ENCODE measurements around the gene ZFR. TPM values are rescaled to one million over a fixed set of nuclear protein-coding genes. Genes with fewer than 3 reads are reported as not detected.

ZFR gene
- total RNA-seq, 1 experiment from 2014 or later: 62.4 TPM

DNA sequence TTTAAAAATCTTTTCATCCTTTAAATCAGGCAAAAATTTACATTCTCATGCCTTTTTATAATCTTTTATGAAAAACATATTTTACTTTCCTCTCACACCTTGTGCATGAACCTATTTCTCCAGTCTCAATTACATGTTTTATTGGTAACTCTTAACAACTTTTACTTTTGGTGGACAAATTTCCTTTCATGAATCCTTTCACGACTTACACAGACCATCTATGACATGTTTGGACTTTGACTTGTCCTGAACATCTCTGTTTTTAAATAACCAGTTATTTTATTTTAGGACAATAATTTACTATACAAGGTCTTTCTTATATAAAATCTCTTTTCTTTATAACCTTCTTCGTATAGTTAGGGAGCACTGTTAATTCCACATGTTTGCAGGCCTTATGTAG, 105.3 kb downstream of the ZFR start:
- H3K4me1 Mint-ChIP-seq: no peaks in the 10 kb centered on the region

More for the DNA sequence above, 105.3 kb downstream of the ZFR start:
- H3K14ac ChIP-seq (ENCODE audit: insufficient read depth, low read length): no peak overlapping the region
- H2AK5ac ChIP-seq (ENCODE audit: insufficient read length, low read length): no peak overlapping the region
- H2BK120ac ChIP-seq (ENCODE audit: low read depth, low read length, poor library complexity, severe bottlenecking): no peak overlapping the region
- H3K4me3 Mint-ChIP-seq: no peak overlapping the region
- no peak overlapping the region for H2BK20ac ChIP-seq (ENCODE audit: low read depth, low read length, poor library complexity, severe bottlenecking)
- no peak overlapping the region for H4K91ac ChIP-seq (ENCODE audit: insufficient read length, low read depth, low read length)
- H3K4me2 ChIP-seq (ENCODE audit: insufficient read depth, insufficient read length, low read length): no peak overlapping the region
- no peaks in the 10 kb centered on the region for H3K23me2 ChIP-seq (ENCODE audit: insufficient read length, low read depth, low read length, poor library complexity, severe bottlenecking)
- no peak overlapping the region for H4K5ac ChIP-seq (ENCODE audit: insufficient read length, low read depth, low read length)
- no peak overlapping the region for H4K8ac ChIP-seq (replicated peaks; ENCODE audit: insufficient read length, low read depth, low read length)
- no peaks in the 10 kb centered on the region for H3K4me1 ChIP-seq (ENCODE audit: insufficient read depth, low read length)
- TF ChIP-seq, protein P1, sequence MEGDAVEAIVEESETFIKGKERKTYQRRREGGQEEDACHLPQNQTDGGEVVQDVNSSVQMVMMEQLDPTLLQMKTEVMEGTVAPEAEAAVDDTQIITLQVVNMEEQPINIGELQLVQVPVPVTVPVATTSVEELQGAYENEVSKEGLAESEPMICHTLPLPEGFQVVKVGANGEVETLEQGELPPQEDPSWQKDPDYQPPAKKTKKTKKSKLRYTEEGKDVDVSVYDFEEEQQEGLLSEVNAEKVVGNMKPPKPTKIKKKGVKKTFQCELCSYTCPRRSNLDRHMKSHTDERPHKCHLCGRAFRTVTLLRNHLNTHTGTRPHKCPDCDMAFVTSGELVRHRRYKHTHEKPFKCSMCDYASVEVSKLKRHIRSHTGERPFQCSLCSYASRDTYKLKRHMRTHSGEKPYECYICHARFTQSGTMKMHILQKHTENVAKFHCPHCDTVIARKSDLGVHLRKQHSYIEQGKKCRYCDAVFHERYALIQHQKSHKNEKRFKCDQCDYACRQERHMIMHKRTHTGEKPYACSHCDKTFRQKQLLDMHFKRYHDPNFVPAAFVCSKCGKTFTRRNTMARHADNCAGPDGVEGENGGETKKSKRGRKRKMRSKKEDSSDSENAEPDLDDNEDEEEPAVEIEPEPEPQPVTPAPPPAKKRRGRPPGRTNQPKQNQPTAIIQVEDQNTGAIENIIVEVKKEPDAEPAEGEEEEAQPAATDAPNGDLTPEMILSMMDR (conservative IDR thresholded peaks at IDR 0.05): no peak
- no peak overlapping the region for H3K27ac Mint-ChIP-seq
- H3K79me1 ChIP-seq (ENCODE audit: insufficient read depth, low read depth, low read length, poor library complexity, severe bottlenecking): no peaks in the 10 kb centered on the region
- no peak overlapping the region for H3K23ac ChIP-seq (ENCODE audit: insufficient read length, low read depth, low read length)
- peaks cover 73 to 89% of the 10 kb centered on the region in 2 experiments for H3K9me3 Mint-ChIP-seq
- H2BK12ac ChIP-seq (ENCODE audit: insufficient read length, low read depth, low read length): no peak overlapping the region
- no peaks in the 10 kb centered on the region for H3K27me3 ChIP-seq (ENCODE audit: insufficient read depth, low read length)
- H3K18ac ChIP-seq (ENCODE audit: insufficient read length, low read depth, low read length): no peak overlapping the region
- no peak overlapping the region for H3T11ph ChIP-seq (ENCODE audit: low read length)
- no peak overlapping the region for H2BK5ac ChIP-seq (ENCODE audit: insufficient read length, low read length)
- H3K36me3 Mint-ChIP-seq (ENCODE audit: insufficient read depth in 1 of 3, low read depth in 3 of 3): peaks cover 12 to 39% (median 36%) of the 10 kb centered on the region in 3 experiments
- peaks cover 4% of the 10 kb centered on the region; the same call in 1 of the 2 replicates for H3K27me3 Mint-ChIP-seq (ENCODE audit: low read depth)
- no peak overlapping the region for H3K4ac ChIP-seq (ENCODE audit: low read depth, low read length)
- H2AFZ ChIP-seq (ENCODE audit: low read length): no peak overlapping the region
- no peak for DNase-seq
- no peak overlapping the region for H2BK15ac ChIP-seq (ENCODE audit: low read depth, low read length)
- no CpG with 5 or more reads among the region's 2 CpGs for WGBS (ENCODE audit: extremely low coverage, insufficient read length, low lambda C conversion rate)
- H3K9me3 ChIP-seq (ENCODE audit: control insufficient read depth, low read depth, low read length): peaks cover 14% of the 10 kb centered on the region
- H3K9ac ChIP-seq (ENCODE audit: extremely low read depth, insufficient read length, low read length): no peak overlapping the region
- H4K20me1 ChIP-seq (ENCODE audit: control insufficient read depth, insufficient read depth, insufficient read length): no peaks in the 10 kb centered on the region
- no peak overlapping the region for H3K56ac ChIP-seq (ENCODE audit: insufficient read length, low read depth, low read length)
- H3K27ac ChIP-seq (ENCODE audit: insufficient read length, low read depth, low read length): no peak overlapping the region
- H3K79me2 ChIP-seq (ENCODE audit: insufficient read depth, low read length): no peaks in the 10 kb centered on the region
